HepG2 (cell line): Measurements from ENCODE around the gene SORBS2. TPM values are rescaled to one million over a fixed set of nuclear protein-coding genes. Genes with fewer than 3 reads are reported as not detected.

Experiments
- ATAC-seq: fragments of 200-7000 bp; cut with Tn5 transposase; 3 replicates; pipeline ENCODE4 v1.9.1; 2020; ENCODE audit warnings: mild to moderate bottlenecking, moderate library complexity
- BruUV-seq: library from RNA; stranded (reverse); fragments of 400-500 nt; replicated peaks from 2 replicates; lab custom pipeline; 2021; lab: Mats Ljungman, UMichigan
- CTCF ChIA-PET: fragments of 300-600 bp; formaldehyde crosslinking; extraction: SDS; loops from one replicate; lab custom pipeline; 2021; ENCODE audit warnings: low total read pairs, inconsistent platforms, low intra/inter-chr PET ratio; lab: Yijun Ruan, JAX
- POLR2A ChIA-PET: fragments of 350-600 bp; sonication (Branson Sonifier 250); formaldehyde crosslinking; loops from one replicate; lab custom pipeline; 2020; ENCODE audit warnings: antibody characterized with exemption, inconsistent platforms; lab: Yijun Ruan, JAX
- DNase-seq: peaks from one replicate; pipeline ENCODE4 v3.0.0-alpha.2; 2015; ENCODE audit warnings: low spot score
- FAIRE-seq: peaks from 3 replicates; lab custom pipeline; 2011; peaks lifted over from hg19 to GRCh38; lab: Jason Lieb, UNC
- H2AFZ ChIP-seq: one replicate; pipeline ENCODE4 v1.6.1; 2011; ENCODE audit warnings: low read length, inconsistent platforms
- H3K27ac ChIP-seq: fragments of 300-600 bp; 3 replicates; pipeline ENCODE4 v1.8.0; 2011; ENCODE audit warnings: mixed run types, mild to moderate bottlenecking, mixed read lengths, low read length, inconsistent platforms; ENCODE audit not compliant: insufficient read depth; ENCODE audit errors: extremely low read length
- H3K27me3 ChIP-seq, 2 experiments: fragments of 200-600 bp in 1 of 2; 2 replicates in 1 of 2; 3 replicates in 1 of 2; pipeline versions ENCODE4 v1.6.0 to v1.8.0; 2011; ENCODE audit warnings: low read length in 2 of 2, mild to moderate bottlenecking in 2 of 2, moderate library complexity in 2 of 2, inconsistent platforms in 1 of 2; ENCODE audit not compliant: insufficient read depth in 2 of 2, control insufficient read depth in 1 of 2
- H3K36me3 ChIP-seq, 2 experiments: fragments of 200-600 bp in 1 of 2; replicated peaks in 1 of 2; 2 replicates in 1 of 2; 3 replicates in 1 of 2; pipeline versions ENCODE4 v1.5.1 to v1.8.0; 2011; ENCODE audit warnings: low read length in 2 of 2, inconsistent platforms in 1 of 2; ENCODE audit not compliant: insufficient read depth in 2 of 2, control insufficient read depth in 1 of 2
- H3K4me1 ChIP-seq: 2 replicates; pipeline ENCODE4 v1.5.1; 2012; ENCODE audit warnings: low read length, inconsistent platforms; ENCODE audit not compliant: insufficient read depth
- H3K4me2 ChIP-seq: 2 replicates; pipeline ENCODE4 v1.6.0; 2011; ENCODE audit warnings: low read depth, low read length, inconsistent platforms
- H3K4me3 ChIP-seq, 3 experiments: fragments of 200-600 bp in 1 of 3; sonication (generic), shearing (Covaris generic) in 1 of 3; replicated peaks in 1 of 3; 2 replicates each; pipeline ENCODE4 v1.5.1; 2011 to 2016; ENCODE audit warnings: low read length in 3 of 3, inconsistent platforms in 2 of 3, low read depth in 2 of 3, mild to moderate bottlenecking in 2 of 3, control low read depth in 1 of 3, mixed read lengths in 1 of 3; ENCODE audit not compliant: insufficient read depth in 1 of 3
- H3K79me2 ChIP-seq: one replicate; pipeline ENCODE4 v1.6.1; 2011; ENCODE audit warnings: low read length, inconsistent platforms; ENCODE audit not compliant: insufficient read depth
- H3K9ac ChIP-seq: 2 replicates; pipeline ENCODE4 v1.6.0; 2011; ENCODE audit warnings: mild to moderate bottlenecking, low read depth, low read length, inconsistent platforms; ENCODE audit not compliant: insufficient read depth
- H3K9me3 ChIP-seq: 2 replicates; pipeline ENCODE4 v1.5.1; 2012; ENCODE audit warnings: mild to moderate bottlenecking, low read length
- H4K20me1 ChIP-seq: 2 replicates; pipeline ENCODE4 v1.6.0; 2011; ENCODE audit warnings: inconsistent platforms, mild to moderate bottlenecking, low read length, moderate library complexity; ENCODE audit not compliant: insufficient read depth
- ATM ChIP-seq: fragments of 450-650 bp; IDR thresholded peaks from 2 replicates; pipeline ENCODE4 v1.7.1; 2017; ENCODE audit warnings: mild to moderate bottlenecking, borderline replicate concordance
- ETV5 ChIP-seq: IDR thresholded peaks from 2 replicates; pipeline ENCODE4 v1.6.1; 2018; ENCODE audit warnings: missing biosample characterization, missing genetic modification reagents, inconsistent platforms, borderline replicate concordance
- JUNB ChIP-seq: sonication (generic); formaldehyde crosslinking; IDR thresholded peaks from 2 replicates; pipeline ENCODE4 v1.8.0; 2022; ENCODE audit warnings: missing genetic modification reagents, mild to moderate bottlenecking, borderline replicate concordance
- NCOA5 ChIP-seq: sonication (generic); formaldehyde crosslinking; IDR thresholded peaks from 2 replicates; pipeline ENCODE4 v1.4.0; 2020; ENCODE audit warnings: missing genetic modification reagents
- ZNF3 ChIP-seq: IDR thresholded peaks from 2 replicates; pipeline ENCODE4 v1.7.0; 2017; ENCODE audit warnings: inconsistent platforms
- ZNF317 ChIP-seq: sonication (generic); formaldehyde crosslinking; IDR thresholded peaks from 2 replicates; pipeline ENCODE4 v1.5.0; 2020; ENCODE audit warnings: mild to moderate bottlenecking, missing genetic modification reagents
- ZNF460 ChIP-seq: sonication (generic); formaldehyde crosslinking; IDR thresholded peaks from 2 replicates; pipeline ENCODE4 v1.5.1; 2020; ENCODE audit warnings: missing genetic modification reagents, mild to moderate bottlenecking, borderline replicate concordance
- ZNF777 ChIP-seq: sonication (generic); formaldehyde crosslinking; IDR thresholded peaks from 2 replicates; pipeline ENCODE4 v1.4.0; 2020; ENCODE audit warnings: missing genetic modification reagents
- ZSCAN9 ChIP-seq: IDR thresholded peaks from 2 replicates; pipeline ENCODE4 v1.6.1; 2016; ENCODE audit warnings: borderline replicate concordance
- WGBS: methylation state at CpG from one replicate; pipeline ENCODE4 v1.1.6; 2017; ENCODE audit warnings: low lambda C conversion rate; 5-methylcytosine and 5-hydroxymethylcytosine counted together
- in situ Hi-C: cut with HindIII; loops from 2 replicates; pipeline ENCODE4 v1.10.0; 2017; ENCODE audit warnings: low pct_unique_long_range_greater_than_20kb; ENCODE audit not compliant: extremely low pct_ligation_motif_present
- intact Hi-C: fragments of 100-400 bp; cut with micrococcal nuclease; formaldehyde crosslinking; loops from one replicate; pipeline ENCODE4 v1.10.0; 2022; ENCODE audit not compliant: unreplicated experiment
- polyA plus RNA-seq, 8 experiments: library from polyadenylated mRNA; depleted of rRNA in 3 of 8; stranded (reverse) in 7 of 8; unstranded in 1 of 8; fragments of >200 nt; fragmentation: Illumina TruSeq in 4 of 8; extraction: Trizol in 4 of 8; gene quantifications; 2 replicates each; pipeline versions ENCODE4 v1.2.1 to v1.2.3, GENCODE V29; 2011 to 2016; ENCODE audit warnings: low read depth in 4 of 8, missing spikeins in 1 of 8, mixed read lengths in 1 of 8; ENCODE audit not compliant: insufficient read depth in 1 of 8
- total RNA-seq, 5 experiments: library from RNA; depleted of rRNA; stranded (reverse); fragments of >200 nt; fragmentation: Illumina TruSeq; extraction: Trizol; gene quantifications; 2 replicates each; pipeline ENCODE4 v1.2.3, GENCODE V29; 2016; ENCODE audit warnings: low read depth in 1 of 5

The SORBS2 gene
- total and polyA plus RNA-seq, 2 of the 13 experiments (the other 11 are each of a cell fraction or from before 2014, with no cell fraction given) = 25.0 to 80.5 TPM

DNA sequence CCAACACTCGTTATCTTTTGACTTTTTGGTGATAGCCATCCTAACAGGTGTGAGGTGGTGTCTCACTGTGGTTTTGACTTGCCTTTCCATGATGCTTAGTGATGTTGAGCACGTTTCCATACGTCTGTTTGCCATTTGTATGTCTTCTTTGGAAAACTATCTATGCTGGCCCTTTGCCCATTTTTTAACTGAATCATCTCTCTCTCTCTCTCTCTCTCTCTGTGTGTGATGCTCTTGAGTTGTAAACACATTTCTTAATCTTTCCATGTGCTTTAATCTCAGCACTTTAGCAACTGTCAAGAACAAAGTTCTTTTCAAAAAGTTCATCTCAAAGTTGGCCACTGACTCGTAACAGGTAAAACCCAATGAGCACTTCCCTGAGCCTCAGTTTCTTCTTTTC is 10.5 kb downstream of the SORBS2 start:
- no peak overlapping the region for H2AFZ ChIP-seq
- intact Hi-C loops = no loop called here
- ChIA-PET CTCF (no interaction called here), POLR2A (no interaction called here)
- H3K4me3 ChIP-seq = no peak overlapping the region
- BruUV-seq = no TSS peak
- in situ Hi-C loops = no loop called here
- WGBS = 94% methylated on average over 4 of the region's 4 CpGs
- TF ChIP-seq ATM (no peak), NCOA5 (CRISPR knock-in tag) (no peak), ZSCAN9 (CRISPR knock-in tag) (no peak), JUNB (no peak), ETV5 (no peak), ZNF3 (CRISPR knock-in tag) (no peak)
- H3K4me1 ChIP-seq = peaks cover 54% of the 10 kb centered on the region
- DNase-seq (no peak), ATAC-seq (no peak), FAIRE-seq (no peak)
- no peak overlapping the region for H3K4me2 ChIP-seq
- no peaks in the 10 kb centered on the region for H3K27me3 ChIP-seq
- H3K27ac ChIP-seq = no peak overlapping the region
- no peaks in the 10 kb centered on the region for H3K9me3 ChIP-seq
- no peak overlapping the region for H3K9ac ChIP-seq
- peaks cover 5 to 14% of the 10 kb centered on the region in 2 experiments; a peak in 3 of 5 replicates for H3K36me3 ChIP-seq
- peaks cover 44% of the 10 kb centered on the region for H3K79me2 ChIP-seq
- no peaks in the 10 kb centered on the region for H4K20me1 ChIP-seq

DNA sequence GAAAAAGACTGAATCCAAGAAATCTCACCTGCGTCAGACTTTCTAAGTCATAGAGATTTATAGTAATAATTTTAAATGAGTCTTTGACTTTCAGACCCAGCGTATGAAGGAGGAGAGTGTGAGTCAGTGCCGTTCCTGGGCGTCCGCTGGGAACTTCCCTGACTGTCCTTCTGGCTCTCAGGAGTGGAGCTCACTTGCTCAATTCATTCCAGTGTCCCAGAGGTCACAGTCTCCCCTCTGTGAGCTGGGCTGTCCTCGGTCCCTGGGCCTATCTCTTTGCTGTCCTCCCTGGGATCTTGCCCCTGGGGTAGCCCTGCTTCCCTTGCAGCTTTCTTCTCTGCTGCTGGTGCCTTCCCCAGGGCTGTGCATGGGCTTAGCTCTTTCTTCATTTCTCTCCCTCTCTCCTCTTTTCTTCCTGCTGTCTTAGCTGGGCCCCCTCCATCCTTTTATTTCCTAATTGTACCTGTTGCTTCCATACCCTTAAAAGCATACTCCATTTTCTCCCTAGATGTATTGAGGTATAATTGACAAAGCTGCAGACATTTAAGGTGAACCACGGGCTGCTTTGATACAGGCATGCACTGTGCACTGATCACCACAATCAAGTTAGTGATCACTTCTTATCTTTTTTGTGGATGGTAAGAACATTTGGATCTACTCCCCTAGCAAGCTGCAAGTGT is 11.6 kb downstream of the SORBS2 start:
- Histone ChIP-seq H3K4me3 (no peak overlapping the region), H3K4me2 (no peak overlapping the region), H3K79me2 (peaks cover 37% of the 10 kb centered on the region), H3K9ac (no peak overlapping the region), H2AFZ (no peak overlapping the region), H3K9me3 (no peaks in the 10 kb centered on the region), H3K27me3 (no peaks in the 10 kb centered on the region), H3K4me1 (peaks cover 48% of the 10 kb centered on the region), H4K20me1 (no peaks in the 10 kb centered on the region), H3K27ac (no peak overlapping the region), H3K36me3 (peaks cover 5 to 14% of the 10 kb centered on the region in 2 experiments; a peak in 3 of 5 replicates)
- in situ Hi-C loops = no loop called here
- intact Hi-C loops = no loop called here
- DNase-seq (no peak), ATAC-seq (peak; percentile 50), FAIRE-seq (no peak)
- TF ChIP-seq ZNF777 (no peak), ZNF460 (CRISPR knock-in tag) (no peak), ZNF317 (peak; percentile 90)
- WGBS = 95% methylated on average over 6 of the region's 7 CpGs
- CTCF ChIA-PET = no interaction called here
- BruUV-seq = no TSS peak
- POLR2A ChIA-PET = no interaction called here
